GM12878 (cell line): ENCODE data around the gene PLAAT3. TPM values are rescaled to one million over a fixed set of nuclear protein-coding genes. Genes with fewer than 3 reads are reported as not detected.

Source experiments
- ASH2L ChIP-seq: fragments of 300-600, 200-600 bp; sonication (generic); IDR thresholded peaks from 2 replicates; pipeline ENCODE4 v1.6.1; 2017; ENCODE audit warnings: low read depth, mild to moderate bottlenecking, borderline replicate concordance
- BRCA1 ChIP-seq: IDR thresholded peaks from 2 replicates; pipeline ENCODE4 v1.6.1; 2011; ENCODE audit warnings: low read depth, low read length, improper control_type of control experiment
- EED ChIP-seq: sonication (generic); IDR thresholded peaks from 2 replicates; pipeline ENCODE4 v1.6.1; 2016; ENCODE audit warnings: antibody characterized with exemption, low read depth
- FOS ChIP-seq: IDR thresholded peaks from 3 replicates; pipeline ENCODE4 v1.6.1; 2011; ENCODE audit warnings: borderline replicate concordance; ENCODE audit not compliant: insufficient read length; ENCODE audit errors: extremely low read depth
- HCFC1 ChIP-seq: fragments of 150-350 bp; IDR thresholded peaks from 2 replicates; pipeline ENCODE4 v1.6.1; 2014; ENCODE audit warnings: low read length
- KLF5 ChIP-seq: fragments of 450-650 bp; IDR thresholded peaks from 2 replicates; pipeline ENCODE4 v1.6.1; 2014; ENCODE audit warnings: mild to moderate bottlenecking; ENCODE audit not compliant: partially characterized antibody
- MEF2A ChIP-seq: IDR thresholded peaks from 2 replicates; pipeline ENCODE4 v1.6.1; 2011; ENCODE audit warnings: low read depth, mild to moderate bottlenecking, low read length, moderate library complexity; ENCODE audit not compliant: insufficient read depth
- SIN3A ChIP-seq: IDR thresholded peaks from 2 replicates; pipeline ENCODE4 v1.6.1; 2012; ENCODE audit warnings: low read depth, low read length, improper control_type of control experiment
- SP1 ChIP-seq: IDR thresholded peaks from one replicate; pipeline ENCODE4 v1.6.1; 2011; ENCODE audit warnings: low read depth, low read length
- STAT3 ChIP-seq: IDR thresholded peaks from 2 replicates; pipeline ENCODE4 v1.6.1; 2011; ENCODE audit warnings: low read depth, low read length, improper control_type of control experiment
- SUZ12 ChIP-seq: fragments of 200-600 bp; sonication (generic); IDR thresholded peaks from one replicate; pipeline ENCODE4 v1.6.1; 2018; ENCODE audit warnings: antibody characterized with exemption, mild to moderate bottlenecking; ENCODE audit not compliant: unreplicated experiment
- WRNIP1 ChIP-seq: IDR thresholded peaks from 2 replicates; pipeline ENCODE4 v1.6.1; 2011; ENCODE audit warnings: low read depth, low read length, improper control_type of control experiment, borderline replicate concordance
- ZNF207 ChIP-seq: fragments of 450-650 bp; IDR thresholded peaks from 2 replicates; pipeline ENCODE4 v1.6.1; 2014; ENCODE audit warnings: antibody characterized with exemption, mild to moderate bottlenecking, borderline replicate concordance
- polyA plus RNA-seq, 11 experiments: library from polyadenylated mRNA; depleted of rRNA in 4 of 11; unstranded in 6 of 11; stranded (reverse) in 5 of 11; fragments of >200 nt; fragmentation: Nextera tagmentation in 4 of 11; fragmentation: Illumina TruSeq in 1 of 11; extraction: Ambion mirVana in 4 of 11; extraction: Trizol in 1 of 11; gene quantifications; 1 replicate in 1 of 11; 2 replicates in 10 of 11; pipeline versions ENCODE4 v1.2.1 to v1.2.3, GENCODE V29; 2011 to 2016; ENCODE audit warnings: inconsistent platforms in 2 of 11, missing spikeins in 2 of 11, low read depth in 1 of 11
- total RNA-seq, 4 experiments: library from RNA; depleted of rRNA in 3 of 4; stranded (reverse); fragments of >200 nt in 3 of 4; fragmentation: Illumina TruSeq in 1 of 4; extraction: Trizol in 1 of 4; gene quantifications; 2 replicates each; pipeline versions ENCODE4 v1.2.1 to v1.2.3, GENCODE V29; 2013 to 2021
- TF ChIP-seq, protein P1 (sequence below): fragments of 150-350 bp; IDR thresholded peaks from 2 replicates; pipeline ENCODE4 v1.6.1; 2016; ENCODE audit warnings: low read depth, low read length
- TF ChIP-seq, protein P2 (sequence below): IDR thresholded peaks from 2 replicates; pipeline ENCODE4 v1.6.1; 2012; ENCODE audit warnings: improper control_type of control experiment, low read depth, low read length; ENCODE audit not compliant: insufficient replicate concordance
- TF ChIP-seq, protein P3 (sequence below): fragments of 450-650 bp; IDR thresholded peaks from 2 replicates; pipeline ENCODE4 v1.6.1; 2014; ENCODE audit warnings: mild to moderate bottlenecking
- TF ChIP-seq, protein P4 (sequence below): IDR thresholded peaks from 2 replicates; pipeline ENCODE4 v1.6.1; 2011; ENCODE audit warnings: low read depth, mild to moderate bottlenecking, low read length, moderate library complexity, borderline replicate concordance; ENCODE audit errors: extremely low read depth

Gene PLAAT3
- total and polyA plus RNA-seq, 10 of the 15 experiments (the other 5 are each of a cell fraction or from before 2014, with no cell fraction given), result 4.8 to 37.0 (median 14.8) TPM

DNA sequence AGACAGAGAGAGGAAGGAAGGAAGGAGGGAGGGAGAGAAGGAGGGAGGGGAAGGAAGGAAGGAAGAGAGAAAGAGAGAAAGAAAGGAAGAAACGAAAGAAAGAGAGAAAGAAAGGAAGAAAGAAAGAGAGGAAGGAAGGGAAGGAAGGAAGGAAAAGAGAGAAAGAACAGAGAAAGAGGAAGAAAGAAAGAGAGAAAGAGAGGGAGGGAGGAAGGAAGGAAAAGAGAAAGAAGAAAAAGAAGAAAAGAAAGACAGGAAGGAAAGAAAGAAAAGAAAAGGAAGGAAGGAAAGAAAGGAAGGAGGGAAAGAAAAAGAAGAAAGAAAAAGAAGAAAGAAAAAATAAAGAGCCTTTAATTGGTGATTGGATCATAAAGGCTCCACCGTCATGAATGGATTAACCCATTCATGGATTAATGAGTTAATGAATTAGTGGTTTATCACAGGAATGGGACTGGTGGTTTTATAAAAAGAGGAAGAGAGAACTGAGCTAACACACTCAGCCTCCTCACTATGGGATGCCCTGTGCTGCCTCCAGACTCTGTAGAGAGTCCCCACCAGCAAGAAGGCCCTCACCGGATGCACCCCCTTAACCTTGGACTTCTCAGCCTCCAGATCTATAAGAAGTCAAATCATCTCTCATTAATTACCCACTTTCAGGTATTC, 42.1 kb downstream of the PLAAT3 start (continued):
- TF ChIP-seq, protein P1, sequence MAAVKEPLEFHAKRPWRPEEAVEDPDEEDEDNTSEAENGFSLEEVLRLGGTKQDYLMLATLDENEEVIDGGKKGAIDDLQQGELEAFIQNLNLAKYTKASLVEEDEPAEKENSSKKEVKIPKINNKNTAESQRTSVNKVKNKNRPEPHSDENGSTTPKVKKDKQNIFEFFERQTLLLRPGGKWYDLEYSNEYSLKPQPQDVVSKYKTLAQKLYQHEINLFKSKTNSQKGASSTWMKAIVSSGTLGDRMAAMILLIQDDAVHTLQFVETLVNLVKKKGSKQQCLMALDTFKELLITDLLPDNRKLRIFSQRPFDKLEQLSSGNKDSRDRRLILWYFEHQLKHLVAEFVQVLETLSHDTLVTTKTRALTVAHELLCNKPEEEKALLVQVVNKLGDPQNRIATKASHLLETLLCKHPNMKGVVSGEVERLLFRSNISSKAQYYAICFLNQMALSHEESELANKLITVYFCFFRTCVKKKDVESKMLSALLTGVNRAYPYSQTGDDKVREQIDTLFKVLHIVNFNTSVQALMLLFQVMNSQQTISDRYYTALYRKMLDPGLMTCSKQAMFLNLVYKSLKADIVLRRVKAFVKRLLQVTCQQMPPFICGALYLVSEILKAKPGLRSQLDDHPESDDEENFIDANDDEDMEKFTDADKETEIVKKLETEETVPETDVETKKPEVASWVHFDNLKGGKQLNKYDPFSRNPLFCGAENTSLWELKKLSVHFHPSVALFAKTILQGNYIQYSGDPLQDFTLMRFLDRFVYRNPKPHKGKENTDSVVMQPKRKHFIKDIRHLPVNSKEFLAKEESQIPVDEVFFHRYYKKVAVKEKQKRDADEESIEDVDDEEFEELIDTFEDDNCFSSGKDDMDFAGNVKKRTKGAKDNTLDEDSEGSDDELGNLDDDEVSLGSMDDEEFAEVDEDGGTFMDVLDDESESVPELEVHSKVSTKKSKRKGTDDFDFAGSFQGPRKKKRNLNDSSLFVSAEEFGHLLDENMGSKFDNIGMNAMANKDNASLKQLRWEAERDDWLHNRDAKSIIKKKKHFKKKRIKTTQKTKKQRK, result no peak
- no peak for TF ChIP-seq WRNIP1
- no peak for TF ChIP-seq HCFC1
- no peak for TF ChIP-seq ASH2L
- no peak for TF ChIP-seq SP1
- no peak for TF ChIP-seq FOS
- no peak for TF ChIP-seq SUZ12
- TF ChIP-seq ZNF207, result no peak
- TF ChIP-seq STAT3, result no peak
- TF ChIP-seq EED, result no peak
- TF ChIP-seq MEF2A, result no peak
- no peak for TF ChIP-seq SIN3A
- TF ChIP-seq, protein P2, sequence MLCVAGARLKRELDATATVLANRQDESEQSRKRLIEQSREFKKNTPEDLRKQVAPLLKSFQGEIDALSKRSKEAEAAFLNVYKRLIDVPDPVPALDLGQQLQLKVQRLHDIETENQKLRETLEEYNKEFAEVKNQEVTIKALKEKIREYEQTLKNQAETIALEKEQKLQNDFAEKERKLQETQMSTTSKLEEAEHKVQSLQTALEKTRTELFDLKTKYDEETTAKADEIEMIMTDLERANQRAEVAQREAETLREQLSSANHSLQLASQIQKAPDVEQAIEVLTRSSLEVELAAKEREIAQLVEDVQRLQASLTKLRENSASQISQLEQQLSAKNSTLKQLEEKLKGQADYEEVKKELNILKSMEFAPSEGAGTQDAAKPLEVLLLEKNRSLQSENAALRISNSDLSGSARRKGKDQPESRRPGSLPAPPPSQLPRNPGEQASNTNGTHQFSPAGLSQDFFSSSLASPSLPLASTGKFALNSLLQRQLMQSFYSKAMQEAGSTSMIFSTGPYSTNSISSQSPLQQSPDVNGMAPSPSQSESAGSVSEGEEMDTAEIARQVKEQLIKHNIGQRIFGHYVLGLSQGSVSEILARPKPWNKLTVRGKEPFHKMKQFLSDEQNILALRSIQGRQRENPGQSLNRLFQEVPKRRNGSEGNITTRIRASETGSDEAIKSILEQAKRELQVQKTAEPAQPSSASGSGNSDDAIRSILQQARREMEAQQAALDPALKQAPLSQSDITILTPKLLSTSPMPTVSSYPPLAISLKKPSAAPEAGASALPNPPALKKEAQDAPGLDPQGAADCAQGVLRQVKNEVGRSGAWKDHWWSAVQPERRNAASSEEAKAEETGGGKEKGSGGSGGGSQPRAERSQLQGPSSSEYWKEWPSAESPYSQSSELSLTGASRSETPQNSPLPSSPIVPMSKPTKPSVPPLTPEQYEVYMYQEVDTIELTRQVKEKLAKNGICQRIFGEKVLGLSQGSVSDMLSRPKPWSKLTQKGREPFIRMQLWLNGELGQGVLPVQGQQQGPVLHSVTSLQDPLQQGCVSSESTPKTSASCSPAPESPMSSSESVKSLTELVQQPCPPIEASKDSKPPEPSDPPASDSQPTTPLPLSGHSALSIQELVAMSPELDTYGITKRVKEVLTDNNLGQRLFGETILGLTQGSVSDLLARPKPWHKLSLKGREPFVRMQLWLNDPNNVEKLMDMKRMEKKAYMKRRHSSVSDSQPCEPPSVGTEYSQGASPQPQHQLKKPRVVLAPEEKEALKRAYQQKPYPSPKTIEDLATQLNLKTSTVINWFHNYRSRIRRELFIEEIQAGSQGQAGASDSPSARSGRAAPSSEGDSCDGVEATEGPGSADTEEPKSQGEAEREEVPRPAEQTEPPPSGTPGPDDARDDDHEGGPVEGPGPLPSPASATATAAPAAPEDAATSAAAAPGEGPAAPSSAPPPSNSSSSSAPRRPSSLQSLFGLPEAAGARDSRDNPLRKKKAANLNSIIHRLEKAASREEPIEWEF, result no peak
- TF ChIP-seq BRCA1, result no peak
- TF ChIP-seq, protein P3, sequence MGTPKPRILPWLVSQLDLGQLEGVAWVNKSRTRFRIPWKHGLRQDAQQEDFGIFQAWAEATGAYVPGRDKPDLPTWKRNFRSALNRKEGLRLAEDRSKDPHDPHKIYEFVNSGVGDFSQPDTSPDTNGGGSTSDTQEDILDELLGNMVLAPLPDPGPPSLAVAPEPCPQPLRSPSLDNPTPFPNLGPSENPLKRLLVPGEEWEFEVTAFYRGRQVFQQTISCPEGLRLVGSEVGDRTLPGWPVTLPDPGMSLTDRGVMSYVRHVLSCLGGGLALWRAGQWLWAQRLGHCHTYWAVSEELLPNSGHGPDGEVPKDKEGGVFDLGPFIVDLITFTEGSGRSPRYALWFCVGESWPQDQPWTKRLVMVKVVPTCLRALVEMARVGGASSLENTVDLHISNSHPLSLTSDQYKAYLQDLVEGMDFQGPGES, result no peak
- TF ChIP-seq, protein P4, sequence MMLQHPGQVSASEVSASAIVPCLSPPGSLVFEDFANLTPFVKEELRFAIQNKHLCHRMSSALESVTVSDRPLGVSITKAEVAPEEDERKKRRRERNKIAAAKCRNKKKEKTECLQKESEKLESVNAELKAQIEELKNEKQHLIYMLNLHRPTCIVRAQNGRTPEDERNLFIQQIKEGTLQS, result no peak
- no peak for TF ChIP-seq KLF5
